Measurements from ENCODE around the gene SCN4B.

SCN4B gene

DNA sequence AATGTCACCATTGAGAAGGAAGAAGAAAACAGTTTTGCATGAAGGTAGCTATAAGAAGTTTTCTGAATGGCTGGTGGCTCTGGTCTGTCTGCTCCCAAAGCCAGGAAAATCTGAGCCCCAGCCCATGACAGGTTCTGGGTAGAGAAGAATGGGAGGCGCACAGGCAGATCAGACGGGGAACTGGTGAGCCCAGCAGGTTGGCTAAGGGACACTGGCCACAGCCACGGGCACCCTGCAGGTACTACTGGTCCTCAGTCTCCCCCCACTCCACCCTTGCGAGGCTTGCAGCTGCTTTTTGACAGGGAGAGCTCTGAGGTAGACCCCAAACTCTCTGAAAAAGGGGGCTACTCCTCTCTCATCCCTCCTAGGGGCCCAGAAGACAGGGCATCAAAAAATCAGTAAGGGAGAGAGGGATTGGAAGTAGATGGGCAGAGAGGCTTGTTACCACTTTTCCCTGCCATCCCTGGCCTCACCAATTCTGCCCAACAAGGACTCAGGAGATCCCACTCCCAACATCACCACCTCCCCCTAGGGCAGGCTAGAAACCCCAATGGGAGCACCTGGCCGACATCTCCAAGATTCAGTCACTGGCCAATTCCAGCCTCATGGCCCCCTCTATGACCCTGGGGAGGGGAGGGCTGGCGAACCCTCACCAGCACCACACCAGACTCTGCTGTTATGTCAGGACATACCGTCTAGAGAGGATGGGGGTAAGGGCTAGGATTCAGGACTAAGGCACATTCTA is 17.4 kb downstream of the SCN4B start:
- no peaks in the 10 kb centered on the region for H3K27me3 ChIP-seq (ENCODE audit: insufficient read depth, poor library complexity, severe bottlenecking)
- TF ChIP-seq, protein P1, sequence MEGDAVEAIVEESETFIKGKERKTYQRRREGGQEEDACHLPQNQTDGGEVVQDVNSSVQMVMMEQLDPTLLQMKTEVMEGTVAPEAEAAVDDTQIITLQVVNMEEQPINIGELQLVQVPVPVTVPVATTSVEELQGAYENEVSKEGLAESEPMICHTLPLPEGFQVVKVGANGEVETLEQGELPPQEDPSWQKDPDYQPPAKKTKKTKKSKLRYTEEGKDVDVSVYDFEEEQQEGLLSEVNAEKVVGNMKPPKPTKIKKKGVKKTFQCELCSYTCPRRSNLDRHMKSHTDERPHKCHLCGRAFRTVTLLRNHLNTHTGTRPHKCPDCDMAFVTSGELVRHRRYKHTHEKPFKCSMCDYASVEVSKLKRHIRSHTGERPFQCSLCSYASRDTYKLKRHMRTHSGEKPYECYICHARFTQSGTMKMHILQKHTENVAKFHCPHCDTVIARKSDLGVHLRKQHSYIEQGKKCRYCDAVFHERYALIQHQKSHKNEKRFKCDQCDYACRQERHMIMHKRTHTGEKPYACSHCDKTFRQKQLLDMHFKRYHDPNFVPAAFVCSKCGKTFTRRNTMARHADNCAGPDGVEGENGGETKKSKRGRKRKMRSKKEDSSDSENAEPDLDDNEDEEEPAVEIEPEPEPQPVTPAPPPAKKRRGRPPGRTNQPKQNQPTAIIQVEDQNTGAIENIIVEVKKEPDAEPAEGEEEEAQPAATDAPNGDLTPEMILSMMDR (IDR thresholded peaks at IDR 0.05; ENCODE audit: insufficient read depth, low read length): no peak
- no peak for TF ChIP-seq SPI1 (IDR thresholded peaks at IDR 0.05; ENCODE audit: borderline replicate concordance, low read depth)
- no peak for TF ChIP-seq GABPA (IDR thresholded peaks at IDR 0.05; ENCODE audit: low read depth)
- no peak for TF ChIP-seq REST (IDR thresholded peaks at IDR 0.05; ENCODE audit: insufficient replicate concordance, low read depth)
- no peak for TF ChIP-seq POLR2AphosphoS5 (IDR thresholded peaks at IDR 0.05; ENCODE audit: low read depth)
- H3K4me3 ChIP-seq (replicated peaks; ENCODE audit: insufficient read depth, low read length): no peak overlapping the region
- no peak overlapping the region for H3K27ac ChIP-seq (replicated peaks)
- no peak for DNase-seq (ENCODE audit: low read depth in 1 of 2, low spot score in 1 of 2)

DNA sequence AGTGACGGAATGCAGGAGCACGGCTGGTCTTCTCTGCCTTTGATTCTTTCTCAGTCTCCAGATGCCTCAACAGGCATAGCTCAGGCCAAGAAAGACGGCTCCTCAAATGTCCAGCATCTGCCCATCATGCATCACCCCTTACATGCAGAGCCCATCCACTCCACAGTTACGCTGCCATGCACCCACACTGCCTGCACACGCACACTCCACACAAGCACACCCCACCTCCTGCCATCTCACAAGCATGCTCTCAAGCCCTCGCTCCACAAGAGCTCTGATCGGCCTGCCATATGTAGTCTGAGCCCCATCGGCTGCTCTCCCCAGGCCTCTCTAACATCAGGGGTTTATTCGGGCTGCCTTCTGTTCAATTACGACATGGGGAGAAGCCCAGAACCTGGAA is 18.8 kb downstream of the SCN4B start:
- TF ChIP-seq GABPA (IDR thresholded peaks at IDR 0.05; ENCODE audit: low read depth): no peak
- no peak for TF ChIP-seq SPI1 (IDR thresholded peaks at IDR 0.05; ENCODE audit: borderline replicate concordance, low read depth)
- TF ChIP-seq, protein P1 (IDR thresholded peaks at IDR 0.05; ENCODE audit: insufficient read depth, low read length): no peak
- no peak for TF ChIP-seq REST (IDR thresholded peaks at IDR 0.05; ENCODE audit: insufficient replicate concordance, low read depth)
- no peak for TF ChIP-seq POLR2AphosphoS5 (IDR thresholded peaks at IDR 0.05; ENCODE audit: low read depth)
- Histone ChIP-seq H3K27me3 (ENCODE audit: insufficient read depth, poor library complexity, severe bottlenecking) (no peaks in the 10 kb centered on the region), H3K4me3 (replicated peaks; ENCODE audit: insufficient read depth, low read length) (no peak overlapping the region)

GRCh38 chr11:118132385-118133151 is 20.1 kb downstream of the SCN4B start:
- no peak for DNase-seq (ENCODE audit: low read depth in 1 of 2, low spot score in 1 of 2)
- Histone ChIP-seq H3K4me3 (replicated peaks; ENCODE audit: insufficient read depth, low read length) (no peak overlapping the region), H3K27me3 (ENCODE audit: insufficient read depth, poor library complexity, severe bottlenecking) (no peaks in the 10 kb centered on the region), H3K27ac (replicated peaks) (no peak overlapping the region)
- TF ChIP-seq REST (IDR thresholded peaks at IDR 0.05; ENCODE audit: insufficient replicate concordance, low read depth): no peak
- TF ChIP-seq POLR2AphosphoS5 (IDR thresholded peaks at IDR 0.05; ENCODE audit: low read depth): no peak
- TF ChIP-seq GABPA (IDR thresholded peaks at IDR 0.05; ENCODE audit: low read depth): no peak
- TF ChIP-seq SPI1 (IDR thresholded peaks at IDR 0.05; ENCODE audit: borderline replicate concordance, low read depth): no peak
- TF ChIP-seq, protein P1 (IDR thresholded peaks at IDR 0.05; ENCODE audit: insufficient read depth, low read length): no peak

More for the DNA sequence above, 18.8 kb downstream of the SCN4B start:
- H3K27ac ChIP-seq (replicated peaks): no peak overlapping the region
- no peak for DNase-seq (ENCODE audit: low read depth in 1 of 2, low spot score in 1 of 2)
